Measurements from ENCODE around the gene GFOD2. TPM values are rescaled to one million over a fixed set of nuclear protein-coding genes. Genes with fewer than 3 reads are reported as not detected.

The GFOD2 gene
- polyA plus RNA-seq, 3 donors: 3.7 to 9.4 (median 3.8) TPM

GRCh38 chr16:67657017-67657608 lies 62.0 kb downstream of the GFOD2 start:
- 95% methylated on average over 10 of the region's 16 CpGs for WGBS (ENCODE audit: insufficient coverage)
- Mint-ChIP-seq H3K36me3 (peaks cover 7 to 18% of the 10 kb centered on the region in 2 donors), H3K4me1 (peaks cover 21% of the 10 kb centered on the region), H3K4me3 (no peak overlapping the region), H3K9me3 (no peaks in the 10 kb centered on the region), H3K27me3 (ENCODE audit: low read depth in 3 of 3) (peaks cover 10 to 11% (median 11%) of the 10 kb centered on the region in 3 donors), H3K27ac (no peak overlapping the region)
- Histone ChIP-seq H3K4me2 (replicated peaks; ENCODE audit: extremely low read depth, low read length, poor library complexity, severe bottlenecking) (no peak overlapping the region), H2AFZ (ENCODE audit: insufficient read depth, low read depth, low read length, poor library complexity, severe bottlenecking) (no peak overlapping the region), H3K36me3 (replicated peaks in 1 of 2; ENCODE audit: control insufficient read depth in 1 of 2, insufficient read depth in 2 of 2, low read length in 2 of 2) (peaks cover 0 to 4% of the 10 kb centered on the region in 2 donors), H3K9ac (ENCODE audit: insufficient read depth, low read length, poor library complexity, severe bottlenecking) (no peak overlapping the region), H3K27ac (ENCODE audit: low read depth in 1 of 2, low read length in 2 of 2) (no peak overlapping the region), H3K4me3 (replicated peaks in 1 of 3; ENCODE audit: low read depth in 2 of 3, low read length in 3 of 3) (no peak overlapping the region), H4K20me1 (ENCODE audit: insufficient read depth, low read length) (no peaks in the 10 kb centered on the region), H3K9me3 (replicated peaks in 1 of 2; ENCODE audit: control insufficient read depth in 1 of 2, insufficient read depth in 1 of 2, low read length in 2 of 2) (no peaks in the 10 kb centered on the region), H3K79me2 (ENCODE audit: insufficient read depth, low read length) (peaks cover 8% of the 10 kb centered on the region), H3K27me3 (ENCODE audit: control insufficient read depth in 2 of 2, insufficient read depth in 2 of 2, low read length in 2 of 2) (peaks cover 0 to 5% of the 10 kb centered on the region in 2 donors), H3K4me1 (ENCODE audit: control insufficient read depth in 1 of 2, insufficient read depth in 2 of 2, low read length in 2 of 2) (peaks cover 20 to 27% of the 10 kb centered on the region in 2 donors)
- DNase-seq: peak in 1 of 3 donors; percentile 3
- intact Hi-C loops (cut with micrococcal nuclease): loop anchor here in 1 of 2 donors (5.0 kb wide), 1 partner anchor 110 kb away; no protein-coding TSS in a partner anchor
- TF ChIP-seq CTCF (IDR thresholded peaks at IDR 0.05): no peak

- no peak overlapping the region for H3K27ac Mint-ChIP-seq
Measured at GRCh38 chr16:67656344-67657016, 62.6 kb downstream of the GFOD2 start.

More at GRCh38 chr16:67656344-67657016, 62.6 kb downstream of the GFOD2 start:
- intact Hi-C loops (cut with micrococcal nuclease): loop anchor here in 1 of 2 donors (5.0 kb wide), 1 partner anchor 109 kb away; no protein-coding TSS in a partner anchor
- no peak for DNase-seq
- Histone ChIP-seq H4K20me1 (ENCODE audit: insufficient read depth, low read length) (no peaks in the 10 kb centered on the region), H3K79me2 (ENCODE audit: insufficient read depth, low read length) (peaks cover 8% of the 10 kb centered on the region), H3K36me3 (replicated peaks in 1 of 2; ENCODE audit: control insufficient read depth in 1 of 2, insufficient read depth in 2 of 2, low read length in 2 of 2) (peaks cover 0 to 4% of the 10 kb centered on the region in 2 donors), H3K9ac (ENCODE audit: insufficient read depth, low read length, poor library complexity, severe bottlenecking) (no peak overlapping the region), H3K4me2 (replicated peaks; ENCODE audit: extremely low read depth, low read length, poor library complexity, severe bottlenecking) (no peak overlapping the region), H3K4me1 (ENCODE audit: control insufficient read depth in 1 of 2, insufficient read depth in 2 of 2, low read length in 2 of 2) (peaks cover 18 to 22% of the 10 kb centered on the region in 2 donors), H3K9me3 (replicated peaks in 1 of 2; ENCODE audit: control insufficient read depth in 1 of 2, insufficient read depth in 1 of 2, low read length in 2 of 2) (no peaks in the 10 kb centered on the region), H3K4me3 (replicated peaks in 1 of 3; ENCODE audit: low read depth in 2 of 3, low read length in 3 of 3) (no peak overlapping the region), H3K27me3 (ENCODE audit: control insufficient read depth in 2 of 2, insufficient read depth in 2 of 2, low read length in 2 of 2) (peaks cover 0 to 1% of the 10 kb centered on the region in 2 donors), H2AFZ (ENCODE audit: insufficient read depth, low read depth, low read length, poor library complexity, severe bottlenecking) (no peak overlapping the region), H3K27ac (ENCODE audit: low read depth in 1 of 2, low read length in 2 of 2) (no peak overlapping the region)
- H3K4me3 Mint-ChIP-seq: no peak overlapping the region
- 93% methylated on average over 7 of the region's 9 CpGs for WGBS (ENCODE audit: insufficient coverage)
- H3K4me1 Mint-ChIP-seq: peaks cover 17% of the 10 kb centered on the region
- no peak for TF ChIP-seq CTCF (IDR thresholded peaks at IDR 0.05)
- peaks cover 5 to 7% (median 7%) of the 10 kb centered on the region in 3 donors for H3K27me3 Mint-ChIP-seq (ENCODE audit: low read depth in 3 of 3)
- no peaks in the 10 kb centered on the region for H3K9me3 Mint-ChIP-seq
- H3K36me3 Mint-ChIP-seq: peaks cover 7 to 14% of the 10 kb centered on the region in 2 donors
